ENCODE data around the gene ADAM23. TPM values are rescaled to one million over a fixed set of nuclear protein-coding genes. Genes with fewer than 3 reads are reported as not detected.

The ADAM23 gene
- total RNA-seq, 1 experiment from 2014 or later: 6.1 TPM

DNA sequence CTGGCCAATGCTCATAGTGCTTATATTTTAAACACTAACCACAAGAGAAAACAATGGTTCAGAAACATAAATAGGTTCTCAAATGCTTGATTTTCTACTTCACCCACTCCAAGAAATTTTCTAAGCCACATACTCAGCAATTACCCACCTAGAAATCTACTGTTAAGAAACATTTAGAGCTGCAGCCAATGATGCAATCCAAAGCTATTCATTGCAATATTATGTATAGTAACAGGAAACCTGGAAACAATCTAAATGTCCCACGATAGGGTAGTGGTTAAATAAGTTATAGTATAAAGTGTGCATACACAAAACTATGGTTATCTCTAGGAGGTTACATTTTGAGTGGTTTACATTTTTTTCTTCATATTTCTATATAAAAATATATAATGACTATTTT, 204.7 kb downstream of the ADAM23 start:
- no peak overlapping the region for H3K4me3 ChIP-seq (ENCODE audit: insufficient read depth, low read depth, low read length)
- H3K36me3 ChIP-seq (replicated peaks; ENCODE audit: control insufficient read depth, insufficient read depth, low read length): no peaks in the 10 kb centered on the region
- peaks cover 5% of the 10 kb centered on the region; the same call in 1 of the 2 replicates for H3K27me3 ChIP-seq (ENCODE audit: control insufficient read depth, insufficient read depth, low read length)
- DNase-seq: no peak

DNA sequence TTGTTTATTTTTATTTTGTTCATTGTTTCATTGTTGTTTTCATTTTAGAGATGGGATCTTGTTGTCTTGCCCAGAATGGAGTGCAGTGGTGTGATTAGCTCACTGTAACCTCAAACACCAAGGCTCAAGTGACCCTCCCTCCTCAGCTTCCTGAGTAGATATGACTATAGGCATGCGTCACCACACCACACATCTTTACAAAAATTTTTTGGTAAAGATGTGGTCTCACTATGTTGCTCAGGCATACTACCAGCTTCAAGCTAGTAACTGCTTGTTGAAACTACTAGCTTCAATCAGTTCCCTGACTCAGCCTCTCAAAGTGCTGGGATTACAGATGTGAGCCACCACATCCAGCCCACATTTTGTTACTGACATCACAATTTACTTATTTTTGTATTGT, 213.8 kb downstream of the ADAM23 start:
- Histone ChIP-seq H3K4me3 (ENCODE audit: insufficient read depth, low read depth, low read length) (no peak overlapping the region), H3K36me3 (replicated peaks; ENCODE audit: control insufficient read depth, insufficient read depth, low read length) (no peaks in the 10 kb centered on the region), H3K27me3 (ENCODE audit: control insufficient read depth, insufficient read depth, low read length) (no peaks in the 10 kb centered on the region)
- no peak for DNase-seq

DNA sequence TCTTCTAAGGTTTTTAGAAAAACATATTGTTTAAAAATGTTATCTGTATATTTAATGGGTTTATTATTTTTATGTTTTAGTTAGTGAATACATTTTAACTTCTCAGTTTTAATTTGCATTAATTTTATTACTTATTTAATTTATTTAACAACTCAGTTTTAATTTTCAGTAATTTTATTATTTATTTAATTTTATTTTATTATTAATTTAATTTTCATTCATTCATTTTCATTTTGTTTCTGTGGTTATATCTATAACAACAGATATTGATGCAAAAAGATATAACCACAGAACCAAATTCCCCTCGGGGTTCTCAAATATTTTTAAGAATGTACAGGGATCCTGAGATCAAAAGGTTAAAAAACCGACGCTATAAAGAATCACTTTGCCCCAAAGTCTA, 221.9 kb downstream of the ADAM23 start:
- Histone ChIP-seq H3K27me3 (ENCODE audit: control insufficient read depth, insufficient read depth, low read length) (no peaks in the 10 kb centered on the region), H3K4me3 (ENCODE audit: insufficient read depth, low read depth, low read length) (no peak overlapping the region), H3K36me3 (replicated peaks; ENCODE audit: control insufficient read depth, insufficient read depth, low read length) (no peaks in the 10 kb centered on the region)
- no peak for DNase-seq

Other genes with a start within 250 kb of the ADAM23 start
- 10.1 and 17.2 TPM in 2 replicates for gene ZDBF2, start 168.9 kb upstream of the ADAM23 start, total RNA-seq (2014; rRNA removed; shearing (Covaris generic))
- gene FAM237A, start 199.0 kb downstream of the ADAM23 start, total RNA-seq (2014; rRNA removed; shearing (Covaris generic)): not detected in 2 replicates

Measured in H7 (cell line).